ENCODE measurements around the gene MANF.

GRCh38 chr3:51436998-51437639 is 52.0 kb downstream of the MANF start:
- no peak for TF ChIP-seq ESRRG (CRISPR knock-in tag; IDR thresholded peaks at IDR 0.05)
- no peak for TF ChIP-seq ZFP30 (CRISPR knock-in tag; IDR thresholded peaks at IDR 0.05)
- no peak for TF ChIP-seq CREB5 (CRISPR knock-in tag; IDR thresholded peaks at IDR 0.05; ENCODE audit: low read depth)
- no peak for TF ChIP-seq CSDC2 (CRISPR knock-in tag; IDR thresholded peaks at IDR 0.05)
- TF ChIP-seq, protein P1, sequence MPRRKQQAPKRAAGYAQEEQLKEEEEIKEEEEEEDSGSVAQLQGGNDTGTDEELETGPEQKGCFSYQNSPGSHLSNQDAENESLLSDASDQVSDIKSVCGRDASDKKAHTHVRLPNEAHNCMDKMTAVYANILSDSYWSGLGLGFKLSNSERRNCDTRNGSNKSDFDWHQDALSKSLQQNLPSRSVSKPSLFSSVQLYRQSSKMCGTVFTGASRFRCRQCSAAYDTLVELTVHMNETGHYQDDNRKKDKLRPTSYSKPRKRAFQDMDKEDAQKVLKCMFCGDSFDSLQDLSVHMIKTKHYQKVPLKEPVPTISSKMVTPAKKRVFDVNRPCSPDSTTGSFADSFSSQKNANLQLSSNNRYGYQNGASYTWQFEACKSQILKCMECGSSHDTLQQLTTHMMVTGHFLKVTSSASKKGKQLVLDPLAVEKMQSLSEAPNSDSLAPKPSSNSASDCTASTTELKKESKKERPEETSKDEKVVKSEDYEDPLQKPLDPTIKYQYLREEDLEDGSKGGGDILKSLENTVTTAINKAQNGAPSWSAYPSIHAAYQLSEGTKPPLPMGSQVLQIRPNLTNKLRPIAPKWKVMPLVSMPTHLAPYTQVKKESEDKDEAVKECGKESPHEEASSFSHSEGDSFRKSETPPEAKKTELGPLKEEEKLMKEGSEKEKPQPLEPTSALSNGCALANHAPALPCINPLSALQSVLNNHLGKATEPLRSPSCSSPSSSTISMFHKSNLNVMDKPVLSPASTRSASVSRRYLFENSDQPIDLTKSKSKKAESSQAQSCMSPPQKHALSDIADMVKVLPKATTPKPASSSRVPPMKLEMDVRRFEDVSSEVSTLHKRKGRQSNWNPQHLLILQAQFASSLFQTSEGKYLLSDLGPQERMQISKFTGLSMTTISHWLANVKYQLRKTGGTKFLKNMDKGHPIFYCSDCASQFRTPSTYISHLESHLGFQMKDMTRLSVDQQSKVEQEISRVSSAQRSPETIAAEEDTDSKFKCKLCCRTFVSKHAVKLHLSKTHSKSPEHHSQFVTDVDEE (CRISPR knock-in tag; IDR thresholded peaks at IDR 0.05): no peak
- TF ChIP-seq ARNTL (CRISPR knock-in tag; IDR thresholded peaks at IDR 0.05; ENCODE audit: borderline replicate concordance, low read depth): no peak
- no peak for TF ChIP-seq ZNF565 (CRISPR knock-in tag; conservative IDR thresholded peaks at IDR 0.05; ENCODE audit: low read depth)
- TF ChIP-seq, protein P2, sequence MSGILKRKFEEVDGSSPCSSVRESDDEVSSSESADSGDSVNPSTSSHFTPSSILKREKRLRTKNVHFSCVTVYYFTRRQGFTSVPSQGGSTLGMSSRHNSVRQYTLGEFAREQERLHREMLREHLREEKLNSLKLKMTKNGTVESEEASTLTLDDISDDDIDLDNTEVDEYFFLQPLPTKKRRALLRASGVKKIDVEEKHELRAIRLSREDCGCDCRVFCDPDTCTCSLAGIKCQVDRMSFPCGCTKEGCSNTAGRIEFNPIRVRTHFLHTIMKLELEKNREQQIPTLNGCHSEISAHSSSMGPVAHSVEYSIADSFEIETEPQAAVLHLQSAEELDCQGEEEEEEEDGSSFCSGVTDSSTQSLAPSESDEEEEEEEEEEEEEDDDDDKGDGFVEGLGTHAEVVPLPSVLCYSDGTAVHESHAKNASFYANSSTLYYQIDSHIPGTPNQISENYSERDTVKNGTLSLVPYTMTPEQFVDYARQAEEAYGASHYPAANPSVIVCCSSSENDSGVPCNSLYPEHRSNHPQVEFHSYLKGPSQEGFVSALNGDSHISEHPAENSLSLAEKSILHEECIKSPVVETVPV (CRISPR knock-in tag; IDR thresholded peaks at IDR 0.05): no peak

All from SK-N-SH treated with all-trans-retinoic acid at 6 μM for 48 hours (cell line).